Sigmoid colon (tissue), 4 donors: ENCODE measurements around the gene ENDOV.

Experiments
- EP300 ChIP-seq, 4 donors: sonication (generic); formaldehyde crosslinking; IDR thresholded peaks; one replicate each; pipeline ENCODE4 v1.6.1; 2017; ENCODE audit warnings: antibody characterized with exemption in 4 of 4
- POLR2A ChIP-seq, 2 donors: fragments of 450-650 bp; IDR thresholded peaks; one replicate each; pipeline ENCODE4 v1.6.1; 2016; ENCODE audit warnings: antibody characterized with exemption in 2 of 2, mild to moderate bottlenecking in 2 of 2, moderate library complexity in 2 of 2
- POLR2AphosphoS5 ChIP-seq, 4 donors: sonication (generic); formaldehyde crosslinking; IDR thresholded peaks; one replicate each; pipeline ENCODE4 v1.6.1; 2017; ENCODE audit warnings: antibody characterized with exemption in 4 of 4
- TF ChIP-seq, protein P1 (sequence below), 4 experiments: fragments of 450-650 bp in 3 of 4; fragments of 200-600 bp in 1 of 4; IDR thresholded peaks; one replicate each; pipeline ENCODE4 v1.5.1; 2016 to 2019; ENCODE audit warnings: antibody characterized with exemption in 4 of 4, mild to moderate bottlenecking in 3 of 4, moderate library complexity in 2 of 4

DNA sequence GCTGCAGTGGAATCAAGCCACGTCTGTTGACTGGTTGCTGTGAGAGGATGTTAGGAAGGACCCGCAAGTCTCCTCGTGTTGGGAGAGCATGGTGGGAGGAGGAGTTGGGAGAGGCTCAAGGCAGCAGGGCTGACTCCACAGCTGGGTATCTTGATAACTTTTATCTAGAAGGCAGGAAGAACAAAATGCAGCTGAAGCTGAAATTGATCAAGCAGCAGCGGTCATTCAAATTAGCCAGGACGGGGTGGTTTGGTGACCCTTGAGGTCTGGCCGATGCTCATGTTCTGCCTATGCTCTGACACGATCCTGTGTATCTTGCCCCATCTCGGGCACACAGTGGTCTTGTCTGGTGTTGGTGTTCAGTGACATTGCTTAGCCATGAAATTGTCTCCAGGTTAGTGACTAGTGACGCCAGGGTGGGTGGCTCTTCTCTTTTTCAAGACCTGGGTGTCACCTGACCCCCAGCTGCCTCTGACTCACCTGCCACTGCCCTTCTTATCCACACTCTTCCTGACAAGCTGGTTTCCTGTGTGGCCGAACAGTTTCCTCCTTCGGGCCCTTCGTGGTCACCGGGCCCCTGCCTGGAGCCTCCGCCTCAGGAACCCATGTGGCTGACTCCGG is 42.4 kb downstream of the ENDOV start:
- TF ChIP-seq, protein P1, sequence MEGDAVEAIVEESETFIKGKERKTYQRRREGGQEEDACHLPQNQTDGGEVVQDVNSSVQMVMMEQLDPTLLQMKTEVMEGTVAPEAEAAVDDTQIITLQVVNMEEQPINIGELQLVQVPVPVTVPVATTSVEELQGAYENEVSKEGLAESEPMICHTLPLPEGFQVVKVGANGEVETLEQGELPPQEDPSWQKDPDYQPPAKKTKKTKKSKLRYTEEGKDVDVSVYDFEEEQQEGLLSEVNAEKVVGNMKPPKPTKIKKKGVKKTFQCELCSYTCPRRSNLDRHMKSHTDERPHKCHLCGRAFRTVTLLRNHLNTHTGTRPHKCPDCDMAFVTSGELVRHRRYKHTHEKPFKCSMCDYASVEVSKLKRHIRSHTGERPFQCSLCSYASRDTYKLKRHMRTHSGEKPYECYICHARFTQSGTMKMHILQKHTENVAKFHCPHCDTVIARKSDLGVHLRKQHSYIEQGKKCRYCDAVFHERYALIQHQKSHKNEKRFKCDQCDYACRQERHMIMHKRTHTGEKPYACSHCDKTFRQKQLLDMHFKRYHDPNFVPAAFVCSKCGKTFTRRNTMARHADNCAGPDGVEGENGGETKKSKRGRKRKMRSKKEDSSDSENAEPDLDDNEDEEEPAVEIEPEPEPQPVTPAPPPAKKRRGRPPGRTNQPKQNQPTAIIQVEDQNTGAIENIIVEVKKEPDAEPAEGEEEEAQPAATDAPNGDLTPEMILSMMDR (IDR thresholded peaks at IDR 0.05): no peak
- TF ChIP-seq POLR2AphosphoS5 (IDR thresholded peaks at IDR 0.05) (no peak), EP300 (IDR thresholded peaks at IDR 0.05) (no peak), POLR2A (IDR thresholded peaks at IDR 0.05) (no peak)
